ENCODE measurements around the gene ONECUT2. TPM values are rescaled to one million over a fixed set of nuclear protein-coding genes. Genes with fewer than 3 reads are reported as not detected.

ONECUT2 gene
- total RNA-seq, 6 donors from 2014 or later, result 0.06 to 0.24 (median 0.10) TPM; not detected in 3

DNA sequence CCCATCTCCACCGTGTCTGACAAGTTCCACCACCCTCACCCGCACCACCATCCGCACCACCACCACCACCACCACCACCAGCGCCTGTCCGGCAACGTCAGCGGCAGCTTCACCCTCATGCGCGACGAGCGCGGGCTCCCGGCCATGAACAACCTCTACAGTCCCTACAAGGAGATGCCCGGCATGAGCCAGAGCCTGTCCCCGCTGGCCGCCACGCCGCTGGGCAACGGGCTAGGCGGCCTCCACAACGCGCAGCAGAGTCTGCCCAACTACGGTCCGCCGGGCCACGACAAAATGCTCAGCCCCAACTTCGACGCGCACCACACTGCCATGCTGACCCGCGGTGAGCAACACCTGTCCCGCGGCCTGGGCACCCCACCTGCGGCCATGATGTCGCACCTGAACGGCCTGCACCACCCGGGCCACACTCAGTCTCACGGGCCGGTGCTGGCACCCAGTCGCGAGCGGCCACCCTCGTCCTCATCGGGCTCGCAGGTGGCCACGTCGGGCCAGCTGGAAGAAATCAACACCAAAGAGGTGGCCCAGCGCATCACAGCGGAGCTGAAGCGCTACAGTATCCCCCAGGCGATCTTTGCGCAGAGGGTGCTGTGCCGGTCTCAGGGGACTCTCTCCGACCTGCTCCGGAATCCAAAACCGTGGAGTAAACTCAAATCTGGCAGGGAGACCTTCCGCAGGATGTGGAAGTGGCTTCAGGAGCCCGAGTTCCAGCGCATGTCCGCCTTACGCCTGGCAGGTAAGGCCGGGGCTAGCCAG is 1.2 kb downstream of the ONECUT2 start:
- DNase-seq, result peak in 1 of 2 donors; percentile 81
- H3K4me1 ChIP-seq, result peaks cover 29 to 75% (median 58%) of the 10 kb centered on the region in 4 donors
- peak overlapping the region in 2 of 4 donors; percentile 48 to 51 for H3K4me3 ChIP-seq
- peaks cover 0 to 95% (median 54%) of the 10 kb centered on the region in 4 donors for H3K27me3 ChIP-seq
- H3K9me3 ChIP-seq, result no peaks in the 10 kb centered on the region
- no peak for ATAC-seq (ENCODE audit: low FRiP score in 2 of 2)
- H3K36me3 ChIP-seq, result no peaks in the 10 kb centered on the region
- WGBS, 2 donors, result 6 to 25% methylated on average over 30 to 53 of the region's 62 CpGs
- TF ChIP-seq POLR2A (IDR thresholded peaks at IDR 0.05) (no peak), CTCF (IDR thresholded peaks at IDR 0.05) (no peak), EP300 (IDR thresholded peaks at IDR 0.05) (no peak), POLR2AphosphoS5 (IDR thresholded peaks at IDR 0.05) (no peak)
- H3K27ac ChIP-seq, result no peak overlapping the region

GRCh38 chr18:57436965-57437333 is 1.8 kb downstream of the ONECUT2 start:
- H3K4me1 ChIP-seq, result peaks cover 29 to 76% (median 59%) of the 10 kb centered on the region in 4 donors

GRCh38 chr18:57437402-57437765 is 2.2 kb downstream of the ONECUT2 start:
- no peak for ATAC-seq (ENCODE audit: low FRiP score in 2 of 2)
- Histone ChIP-seq H3K9me3 (no peaks in the 10 kb centered on the region), H3K4me3 (no peak overlapping the region), H3K36me3 (no peaks in the 10 kb centered on the region), H3K4me1 (peaks cover 29 to 76% (median 59%) of the 10 kb centered on the region in 4 donors), H3K27ac (no peak overlapping the region), H3K27me3 (peaks cover 1 to 96% (median 56%) of the 10 kb centered on the region in 4 donors)
- 5 to 13% methylated on average over 3 to 16 of the region's 16 CpGs for WGBS, 2 donors
- peak in 1 of 2 donors; percentile 33 for DNase-seq
- TF ChIP-seq POLR2A (IDR thresholded peaks at IDR 0.05) (no peak), EP300 (IDR thresholded peaks at IDR 0.05) (no peak), CTCF (IDR thresholded peaks at IDR 0.05) (no peak), POLR2AphosphoS5 (IDR thresholded peaks at IDR 0.05) (no peak)

More at GRCh38 chr18:57436965-57437333, 1.8 kb downstream of the ONECUT2 start:
- Histone ChIP-seq H3K27me3 (peaks cover 1 to 95% (median 56%) of the 10 kb centered on the region in 4 donors), H3K4me3 (no peak overlapping the region), H3K27ac (no peak overlapping the region), H3K9me3 (no peaks in the 10 kb centered on the region), H3K36me3 (no peaks in the 10 kb centered on the region)
- no peak for ATAC-seq (ENCODE audit: low FRiP score in 2 of 2)
- no peak for DNase-seq
- 8 to 12% methylated on average over 13 of the region's 13 CpGs for WGBS, 2 donors
- TF ChIP-seq POLR2A (IDR thresholded peaks at IDR 0.05), result no peak
- no peak for TF ChIP-seq CTCF (IDR thresholded peaks at IDR 0.05)

DNA sequence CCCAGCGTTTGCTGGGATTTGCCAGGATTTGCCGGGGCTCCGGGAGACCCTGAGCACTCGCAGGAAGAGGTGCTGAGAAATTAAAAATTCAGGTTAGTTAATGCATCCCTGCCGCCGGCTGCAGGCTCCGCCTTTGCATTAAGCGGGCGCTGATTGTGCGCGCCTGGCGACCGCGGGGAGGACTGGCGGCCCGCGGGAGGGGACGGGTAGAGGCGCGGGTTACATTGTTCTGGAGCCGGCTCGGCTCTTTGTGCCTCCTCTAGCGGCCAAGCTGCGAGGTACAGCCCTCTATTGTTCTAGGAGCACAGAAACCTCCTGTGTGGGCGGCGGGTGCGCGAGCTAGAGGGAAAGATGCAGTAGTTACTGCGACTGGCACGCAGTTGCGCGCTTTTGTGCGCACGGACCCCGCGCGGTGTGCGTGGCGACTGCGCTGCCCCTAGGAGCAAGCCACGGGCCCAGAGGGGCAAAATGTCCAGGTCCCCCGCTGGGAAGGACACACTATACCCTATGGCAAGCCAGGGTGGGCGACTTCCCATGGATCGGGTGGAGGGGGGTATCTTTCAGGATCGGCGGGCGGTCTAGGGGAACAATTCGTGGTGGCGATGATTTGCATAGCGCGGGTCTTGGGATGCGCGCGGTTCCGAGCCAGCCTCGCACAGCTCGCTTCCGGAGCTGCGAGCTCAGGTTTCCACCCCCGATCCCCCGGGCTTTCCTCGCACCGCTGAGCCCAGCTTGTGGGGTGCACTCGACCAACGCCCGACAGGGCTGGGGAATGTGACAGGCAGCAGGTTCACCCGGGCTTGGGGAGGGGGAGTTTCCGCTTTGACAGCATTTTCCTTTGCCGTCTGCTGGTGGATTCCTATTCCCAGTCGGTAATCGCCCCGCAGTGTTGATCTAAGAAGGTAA is 2.8 kb downstream of the ONECUT2 start:
- WGBS, 2 donors, result 3 to 4% methylated on average over 24 to 30 of the region's 72 CpGs
- DNase-seq (peak in 1 of 2 donors; percentile 76), ATAC-seq (ENCODE audit: low FRiP score in 2 of 2) (peak; percentile 28 to 37)
- peak in 4 of 6 experiments; percentile 21 to 49 (median 28) for TF ChIP-seq CTCF (IDR thresholded peaks at IDR 0.05)
- no peak for TF ChIP-seq POLR2A (IDR thresholded peaks at IDR 0.05)
- Histone ChIP-seq H3K27me3 (peaks cover 1 to 97% (median 57%) of the 10 kb centered on the region in 4 donors), H3K4me3 (peak overlapping the region in 1 of 4 donors; percentile 0), H3K9me3 (no peaks in the 10 kb centered on the region), H3K27ac (no peak overlapping the region), H3K36me3 (no peaks in the 10 kb centered on the region), H3K4me1 (peaks cover 29 to 76% (median 59%) of the 10 kb centered on the region in 4 donors)
